Trophoblast cell (in vitro differentiated cells and primary cell): ENCODE results near the gene RPL32.

Source experiments
- DNase-seq, 2 donors: peaks; one replicate each; pipeline ENCODE4 v3.0.0-alpha.2; 2016
- H2AFZ ChIP-seq: 2 replicates; pipeline ENCODE4 v1.6.1; 2013; ENCODE audit warnings: low read length, moderate library complexity, mild to moderate bottlenecking; ENCODE audit not compliant: insufficient read depth, poor library complexity
- H2AK5ac ChIP-seq: 2 replicates; pipeline ENCODE4 v1.6.1; 2013; ENCODE audit warnings: mild to moderate bottlenecking, low read length
- H2BK120ac ChIP-seq: 2 replicates; pipeline ENCODE4 v1.6.1; 2013; ENCODE audit warnings: low read length, mild to moderate bottlenecking, moderate library complexity; ENCODE audit not compliant: insufficient read depth, poor library complexity
- H2BK12ac ChIP-seq: 2 replicates; pipeline ENCODE4 v1.6.1; 2013; ENCODE audit warnings: mild to moderate bottlenecking, low read length, moderate library complexity
- H2BK5ac ChIP-seq: 2 replicates; pipeline ENCODE4 v1.6.1; 2013; ENCODE audit warnings: low read length, low read depth, moderate library complexity, mild to moderate bottlenecking; ENCODE audit not compliant: poor library complexity
- H3K14ac ChIP-seq: 2 replicates; pipeline ENCODE4 v1.6.1; 2013; ENCODE audit warnings: mild to moderate bottlenecking, low read length
- H3K18ac ChIP-seq: 2 replicates; pipeline ENCODE4 v1.6.1; 2013; ENCODE audit warnings: mild to moderate bottlenecking, low read length
- H3K23ac ChIP-seq: 2 replicates; pipeline ENCODE4 v1.6.1; 2013; ENCODE audit warnings: low read length
- H3K27ac ChIP-seq: 2 replicates; pipeline ENCODE4 v1.5.1; 2013; ENCODE audit warnings: low read depth, mild to moderate bottlenecking, inconsistent platforms, low read length, moderate library complexity
- H3K27me3 ChIP-seq: 2 replicates; pipeline ENCODE4 v1.6.1; 2013; ENCODE audit warnings: inconsistent platforms, mild to moderate bottlenecking, low read length, moderate library complexity; ENCODE audit not compliant: insufficient read depth
- H3K36me3 ChIP-seq, 2 experiments: 1 replicate in 1 of 2; 2 replicates in 1 of 2; pipeline ENCODE4 v1.6.1; 2013; ENCODE audit warnings: low read length in 2 of 2, mild to moderate bottlenecking in 2 of 2, moderate library complexity in 1 of 2; ENCODE audit not compliant: insufficient read depth in 2 of 2, control insufficient read depth in 1 of 2
- H3K4ac ChIP-seq: 2 replicates; pipeline ENCODE4 v1.6.1; 2013; ENCODE audit warnings: low read depth, mild to moderate bottlenecking, low read length, moderate library complexity
- H3K4me1 ChIP-seq, 2 experiments: 1 replicate in 1 of 2; 2 replicates in 1 of 2; pipeline ENCODE4 v1.6.1; 2013; ENCODE audit warnings: low read length in 2 of 2, mild to moderate bottlenecking in 2 of 2, moderate library complexity in 1 of 2; ENCODE audit not compliant: insufficient read depth in 2 of 2, control insufficient read depth in 1 of 2
- H3K4me2 ChIP-seq: 2 replicates; pipeline ENCODE4 v1.6.1; 2013; ENCODE audit warnings: inconsistent platforms, mild to moderate bottlenecking, low read length, moderate library complexity
- H3K4me3 ChIP-seq: 2 replicates; pipeline ENCODE4 v1.5.1; 2013; ENCODE audit warnings: mild to moderate bottlenecking, low read depth, low read length, inconsistent platforms
- H3K79me1 ChIP-seq: one replicate; pipeline ENCODE4 v1.6.1; 2013; ENCODE audit warnings: low read length
- H3K79me2 ChIP-seq: 2 replicates; pipeline ENCODE4 v1.6.1; 2013; ENCODE audit warnings: low read length, mild to moderate bottlenecking; ENCODE audit not compliant: control insufficient read depth, insufficient read depth, poor library complexity
- H3K9ac ChIP-seq: 2 replicates; pipeline ENCODE4 v1.6.1; 2013; ENCODE audit warnings: mild to moderate bottlenecking, low read length
- H3K9me3 ChIP-seq: 2 replicates; pipeline ENCODE4 v1.6.1; 2013; ENCODE audit warnings: low read depth, mild to moderate bottlenecking, control low read depth, inconsistent platforms, low read length; ENCODE audit not compliant: insufficient read depth
- H4K12ac ChIP-seq: 2 replicates; pipeline ENCODE4 v1.6.1; 2013; ENCODE audit warnings: low read depth, mild to moderate bottlenecking, low read length, moderate library complexity
- H4K8ac ChIP-seq: 2 replicates; pipeline ENCODE4 v1.6.1; 2013; ENCODE audit warnings: low read depth, mild to moderate bottlenecking, low read length, moderate library complexity
- H4K91ac ChIP-seq: one replicate; pipeline ENCODE4 v1.6.1; 2013; ENCODE audit warnings: low read depth, mild to moderate bottlenecking, low read length, moderate library complexity
- WGBS: extraction: QIAGEN DNeasy Blood & Tissue Kit; methylation state at CpG from one replicate; pipeline ENCODE4 v1.1.7; 2013; ENCODE audit warnings: missing lambda C conversion rate; ENCODE audit not compliant: insufficient read length, insufficient coverage; ENCODE audit errors: extremely low coverage; 5-methylcytosine and 5-hydroxymethylcytosine counted together

RPL32 gene

DNA sequence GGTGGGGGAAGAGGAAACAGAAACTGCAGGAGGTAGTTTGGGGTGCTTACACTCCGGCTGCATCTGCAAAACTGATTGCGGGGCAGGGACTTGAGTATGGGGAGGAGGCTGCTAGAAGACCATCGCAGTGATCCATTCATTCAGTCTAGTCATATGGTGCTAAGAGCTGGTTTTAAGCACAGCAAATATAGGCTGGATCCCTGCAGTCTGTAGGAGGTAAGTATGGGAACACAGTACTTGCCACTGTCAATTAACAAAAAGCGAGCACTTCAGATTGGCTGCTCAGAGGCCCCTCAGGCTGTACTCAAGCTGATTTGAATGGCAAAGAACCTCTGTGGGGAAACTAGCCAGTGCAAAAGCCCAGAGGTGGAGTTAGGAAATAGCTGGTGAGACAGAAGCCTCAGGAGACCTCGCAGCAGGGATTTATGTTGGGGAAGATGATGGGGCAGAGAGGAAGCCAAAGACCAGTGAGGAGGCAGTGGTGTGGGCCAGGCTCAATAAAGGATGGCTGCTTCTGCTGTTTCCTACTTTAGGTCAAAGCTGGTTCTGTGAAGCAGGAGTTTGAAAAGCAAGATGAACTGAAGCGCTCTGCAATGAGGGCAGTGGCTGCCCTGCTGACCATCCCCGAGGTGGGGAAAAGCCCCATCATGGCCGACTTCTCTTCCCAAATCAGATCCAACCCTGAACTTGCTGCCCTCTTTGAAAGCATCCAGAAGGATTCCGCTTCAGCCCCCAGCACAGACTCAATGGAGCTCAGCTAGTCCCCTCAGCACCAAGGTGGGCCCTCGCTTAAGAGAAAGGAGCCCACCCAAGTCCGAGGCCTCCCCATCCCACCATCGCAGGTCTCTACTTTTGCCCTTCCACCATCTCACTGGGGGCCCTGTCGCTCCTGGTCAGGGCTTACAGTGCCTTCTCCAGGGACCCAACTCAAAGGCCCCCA is 7.9 kb downstream of the RPL32 start:
- H2BK12ac ChIP-seq, result no peak overlapping the region

GRCh38 chr3:12832350-12833221 is 8.8 kb downstream of the RPL32 start:
- Histone ChIP-seq H3K18ac (no peak overlapping the region), H3K9me3 (no peaks in the 10 kb centered on the region), H3K4me3 (no peak overlapping the region), H2BK5ac (no peak overlapping the region), H3K23ac (no peak overlapping the region), H4K8ac (no peak overlapping the region), H3K36me3 (peaks cover 33 to 58% of the 10 kb centered on the region in 2 experiments), H2BK120ac (no peak overlapping the region), H3K79me2 (no peaks in the 10 kb centered on the region), H4K12ac (no peak overlapping the region), H3K27me3 (no peaks in the 10 kb centered on the region), H3K14ac (no peak overlapping the region), H3K9ac (no peak overlapping the region), H2BK12ac (no peak overlapping the region), H3K27ac (no peak overlapping the region), H2AK5ac (no peak overlapping the region), H3K79me1 (no peaks in the 10 kb centered on the region), H3K4me1 (no peaks in the 10 kb centered on the region), H3K4ac (no peak overlapping the region), H2AFZ (no peak overlapping the region), H4K91ac (no peak overlapping the region), H3K4me2 (no peak overlapping the region)
- no peak for DNase-seq
- WGBS, result no CpG with 5 or more reads among the region's 7 CpGs

More for the DNA sequence above, 7.9 kb downstream of the RPL32 start:
- no peak overlapping the region for H4K91ac ChIP-seq
- no peak overlapping the region for H4K12ac ChIP-seq
- no peak overlapping the region for H3K9ac ChIP-seq
- H2AK5ac ChIP-seq, result no peak overlapping the region
- H3K4me3 ChIP-seq, result no peak overlapping the region
- H4K8ac ChIP-seq, result no peak overlapping the region
- DNase-seq, result no peak
- no CpG with 5 or more reads among the region's 13 CpGs for whole genome bisulfite sequencing
- peaks cover 4% of the 10 kb centered on the region for H3K79me2 ChIP-seq
- no peak overlapping the region for H3K23ac ChIP-seq
- H3K27me3 ChIP-seq, result no peaks in the 10 kb centered on the region
- no peak overlapping the region for H3K18ac ChIP-seq
- H3K79me1 ChIP-seq, result no peaks in the 10 kb centered on the region
- H3K9me3 ChIP-seq, result no peaks in the 10 kb centered on the region
- H3K27ac ChIP-seq, result no peak overlapping the region
- peaks cover 40 to 66% of the 10 kb centered on the region in 2 experiments for H3K36me3 ChIP-seq
- H3K4me2 ChIP-seq, result no peak overlapping the region
- H3K14ac ChIP-seq, result no peak overlapping the region
- no peak overlapping the region for H3K4ac ChIP-seq
- H2AFZ ChIP-seq, result no peak overlapping the region
- no peaks in the 10 kb centered on the region for H3K4me1 ChIP-seq
- no peak overlapping the region for H2BK5ac ChIP-seq
- no peak overlapping the region for H2BK120ac ChIP-seq

DNA sequence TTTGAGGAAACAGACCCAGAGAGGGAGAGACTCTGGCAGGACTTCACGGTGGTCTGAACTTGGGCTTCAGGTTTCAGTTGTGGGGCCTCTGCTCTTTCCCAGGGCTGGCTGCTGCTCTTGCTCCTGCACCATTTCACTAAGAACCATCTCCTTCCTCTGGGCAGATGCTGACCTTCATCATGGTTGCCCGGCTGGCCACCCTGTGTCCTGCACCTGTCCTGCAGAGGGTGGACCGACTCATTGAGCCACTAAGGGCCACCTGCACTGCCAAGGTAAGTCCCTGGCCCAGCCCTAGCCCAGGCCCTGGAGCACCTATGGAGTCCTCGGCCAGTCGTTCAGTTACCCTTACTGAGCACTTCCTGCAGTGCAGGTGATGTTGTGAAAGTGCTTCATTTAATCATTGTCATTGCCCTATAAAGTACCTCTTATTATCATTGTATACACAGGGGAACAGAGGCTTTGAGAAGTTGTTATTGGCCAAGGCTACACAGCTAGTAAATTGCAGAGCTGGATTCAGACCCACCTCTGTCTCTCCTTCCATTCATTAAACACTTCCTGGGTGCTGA is 10.0 kb downstream of the RPL32 start:
- Histone ChIP-seq H3K36me3 (peaks cover 32 to 50% of the 10 kb centered on the region in 2 experiments), H3K18ac (no peak overlapping the region)
- WGBS, result no CpG with 5 or more reads among the region's 5 CpGs

DNA sequence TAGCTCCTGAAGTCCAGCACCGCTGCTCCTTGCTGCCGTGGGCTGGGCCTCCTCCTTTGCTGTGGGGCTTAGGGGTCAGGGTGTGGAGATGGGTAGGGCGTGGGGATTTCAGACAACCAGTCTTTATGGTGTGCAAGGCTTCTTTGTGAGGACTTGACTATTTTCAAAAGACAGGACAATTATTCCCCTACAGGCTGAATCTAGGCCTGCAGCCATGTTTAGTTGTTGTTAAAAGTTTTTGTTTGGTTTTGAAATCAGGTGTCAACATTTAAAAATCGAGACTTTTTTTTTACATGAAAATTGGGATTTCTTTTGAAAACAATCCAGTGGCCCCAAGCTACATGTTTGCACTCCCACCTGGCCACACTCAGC is 10.6 kb downstream of the RPL32 start:
- Histone ChIP-seq H2BK5ac (no peak overlapping the region), H2BK12ac (no peak overlapping the region), H3K9me3 (no peaks in the 10 kb centered on the region), H3K18ac (no peak overlapping the region), H3K14ac (no peak overlapping the region), H3K4me1 (no peaks in the 10 kb centered on the region), H3K79me1 (no peaks in the 10 kb centered on the region), H3K4me2 (no peak overlapping the region), H3K36me3 (peaks cover 26 to 44% of the 10 kb centered on the region in 2 experiments), H3K27me3 (no peaks in the 10 kb centered on the region), H2AFZ (no peak overlapping the region), H3K79me2 (no peaks in the 10 kb centered on the region), H2AK5ac (no peak overlapping the region), H3K9ac (no peak overlapping the region), H3K4me3 (no peak overlapping the region), H2BK120ac (no peak overlapping the region), H3K27ac (no peak overlapping the region), H3K23ac (no peak overlapping the region), H3K4ac (no peak overlapping the region), H4K91ac (no peak overlapping the region), H4K12ac (no peak overlapping the region), H4K8ac (no peak overlapping the region)
- no CpG with 5 or more reads among the region's 4 CpGs for WGBS
- no peak for DNase-seq

More for the DNA sequence above, 10.0 kb downstream of the RPL32 start:
- no peak overlapping the region for H2AFZ ChIP-seq
- no peak overlapping the region for H2BK12ac ChIP-seq
- H3K23ac ChIP-seq, result no peak overlapping the region
- H3K14ac ChIP-seq, result no peak overlapping the region
- H3K9ac ChIP-seq, result no peak overlapping the region
- no peaks in the 10 kb centered on the region for H3K9me3 ChIP-seq
- no peaks in the 10 kb centered on the region for H3K79me2 ChIP-seq
- H2AK5ac ChIP-seq, result no peak overlapping the region
- H3K4me1 ChIP-seq, result no peaks in the 10 kb centered on the region
- no peak overlapping the region for H2BK120ac ChIP-seq
- H3K4me3 ChIP-seq, result no peak overlapping the region
- no peak overlapping the region for H2BK5ac ChIP-seq
- H4K91ac ChIP-seq, result no peak overlapping the region
- no peak overlapping the region for H3K27ac ChIP-seq
- no peak overlapping the region for H3K4me2 ChIP-seq
- H4K8ac ChIP-seq, result no peak overlapping the region
- no peak overlapping the region for H4K12ac ChIP-seq
- H3K4ac ChIP-seq, result no peak overlapping the region
- no peaks in the 10 kb centered on the region for H3K79me1 ChIP-seq
- no peak for DNase-seq
- no peaks in the 10 kb centered on the region for H3K27me3 ChIP-seq
